ENCODE results near the gene AKR1B15.

DNA sequence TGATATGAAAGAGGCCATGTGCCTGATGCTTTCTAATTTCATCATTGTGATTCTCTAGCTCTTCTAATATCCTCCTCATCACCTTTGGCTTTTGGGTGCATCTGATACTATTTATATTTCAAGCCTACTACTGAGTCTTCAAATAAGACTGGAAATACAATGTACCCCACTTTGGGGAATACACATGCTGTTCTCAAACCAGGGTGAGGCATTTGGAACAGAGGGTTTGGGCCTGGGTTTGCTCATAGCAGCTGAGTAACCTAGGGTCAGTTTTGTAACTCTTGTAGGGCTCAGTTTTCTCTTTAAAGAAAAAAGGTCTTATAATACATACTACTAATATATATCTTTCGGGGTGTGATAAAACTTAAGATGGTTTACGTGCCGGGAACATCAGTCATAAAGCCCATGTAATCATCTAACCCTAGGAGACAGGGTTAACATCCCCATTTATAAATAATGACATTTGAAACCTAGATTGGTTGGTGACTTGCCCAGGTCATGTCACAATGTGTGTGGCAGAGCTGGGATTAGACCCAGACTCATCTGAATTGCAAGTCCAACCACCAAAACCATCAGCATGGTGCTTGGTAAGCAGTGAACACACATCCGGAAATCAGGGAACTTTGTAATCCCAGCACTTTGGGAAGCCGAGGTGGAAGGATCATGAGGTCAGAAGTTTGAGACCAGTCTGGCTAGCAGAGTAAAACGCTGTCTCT, 23.0 kb downstream of the AKR1B15 start:
- TF ChIP-seq CTCF (conservative IDR thresholded peaks at IDR 0.05; ENCODE audit: low read depth, low read length) = no peak
- no peak for TF ChIP-seq POLR2A (IDR thresholded peaks at IDR 0.05; ENCODE audit: low read depth, low read length)
- no peak for TF ChIP-seq MAZ (IDR thresholded peaks at IDR 0.05; ENCODE audit: borderline replicate concordance, low read depth, low read length)
- no peak for TF ChIP-seq MXI1 (IDR thresholded peaks at IDR 0.05; ENCODE audit: borderline replicate concordance, low read depth, low read length)
- TF ChIP-seq CEBPB (IDR thresholded peaks at IDR 0.05; ENCODE audit: low read depth, low read length) = no peak
- TF ChIP-seq RAD21 (IDR thresholded peaks at IDR 0.05; ENCODE audit: low read length) = no peak
- no peak for TF ChIP-seq USF2 (IDR thresholded peaks at IDR 0.05; ENCODE audit: low read depth, low read length)
- no peak for TF ChIP-seq SMC3 (IDR thresholded peaks at IDR 0.05; ENCODE audit: low read depth, low read length)
